ENCODE measurements around the gene TMEM8B. TPM values are rescaled to one million over a fixed set of nuclear protein-coding genes. Genes with fewer than 3 reads are reported as not detected.
A peak's percentile ranks its signal among the peaks of the same experiment; 100 is the strongest.

The TMEM8B gene
- total RNA-seq, 2 donors from 2014 or later: 14.6 to 24.2 TPM

- no peak overlapping the region for H3K27ac ChIP-seq
- H3K4me1 ChIP-seq (ENCODE audit: control insufficient read depth in 1 of 2, low read depth in 2 of 2): peaks cover 17 to 38% of the 10 kb centered on the region in 2 donors
- H3K4me3 ChIP-seq: no peak overlapping the region
- H3K27me3 ChIP-seq (replicated peaks; ENCODE audit: insufficient read depth): no peaks in the 10 kb centered on the region
- TF ChIP-seq CTCF (IDR thresholded peaks at IDR 0.05): no peak
- DNase-seq (ENCODE audit: low spot score) (no peak), ATAC-seq (ENCODE audit: insufficient number of reproducible peaks, low FRiP score, low read depth) (no peak)
- no peaks in the 10 kb centered on the region for H3K36me3 ChIP-seq
- H3K9me3 ChIP-seq: no peaks in the 10 kb centered on the region
Measured at GRCh38 chr9:35790025-35790384, 39.0 kb upstream of the TMEM8B start.

GRCh38 chr9:35790385-35791296, 38.4 kb upstream of the TMEM8B start:
- peaks cover 19 to 44% of the 10 kb centered on the region in 2 donors for H3K4me1 ChIP-seq (ENCODE audit: control insufficient read depth in 1 of 2, low read depth in 2 of 2)
- H3K4me3 ChIP-seq: peak overlapping the region; percentile 77
- no peaks in the 10 kb centered on the region for H3K36me3 ChIP-seq
- DNase-seq (ENCODE audit: low spot score) (peak; percentile 36), ATAC-seq (ENCODE audit: insufficient number of reproducible peaks, low FRiP score, low read depth) (peak; percentile 63)
- peak; percentile 84 for TF ChIP-seq CTCF (IDR thresholded peaks at IDR 0.05)
- no peaks in the 10 kb centered on the region for H3K9me3 ChIP-seq
- no peaks in the 10 kb centered on the region for H3K27me3 ChIP-seq (replicated peaks; ENCODE audit: insufficient read depth)
- peak overlapping the region; percentile 69 to 80 for H3K27ac ChIP-seq

- TF ChIP-seq CTCF (IDR thresholded peaks at IDR 0.05): no peak
- peaks cover 19 to 46% of the 10 kb centered on the region in 2 donors for H3K4me1 ChIP-seq (ENCODE audit: control insufficient read depth in 1 of 2, low read depth in 2 of 2)
- no peaks in the 10 kb centered on the region for H3K36me3 ChIP-seq
- no peak for ATAC-seq (ENCODE audit: insufficient number of reproducible peaks, low FRiP score, low read depth)
- DNase-seq (ENCODE audit: low spot score): no peak
- peak within 1 kb of the TSS; percentile 69 to 80 for H3K27ac ChIP-seq
- no peaks in the 10 kb centered on the region for H3K9me3 ChIP-seq
- no peaks in the 10 kb centered on the region for H3K27me3 ChIP-seq (replicated peaks; ENCODE audit: insufficient read depth)
- peak within 1 kb of the TSS; percentile 77 for H3K4me3 ChIP-seq
Measured at GRCh38 chr9:35791297-35791921, 37.6 kb upstream of the TMEM8B start, which contains the start of gene NPR2. NPR2 (plus strand) TSS chr9:35791591; CDS start chr9:35792409, 818 bp downstream.

GRCh38 chr9:35792024-35792813, 36.8 kb upstream of the TMEM8B start:
- no peak for TF ChIP-seq CTCF (IDR thresholded peaks at IDR 0.05)
- Histone ChIP-seq H3K36me3 (no peaks in the 10 kb centered on the region), H3K4me1 (ENCODE audit: control insufficient read depth in 1 of 2, low read depth in 2 of 2) (peaks cover 19 to 46% of the 10 kb centered on the region in 2 donors), H3K27ac (peak overlapping the region; percentile 56 to 64), H3K4me3 (peak overlapping the region; percentile 77), H3K9me3 (no peaks in the 10 kb centered on the region), H3K27me3 (replicated peaks; ENCODE audit: insufficient read depth) (no peaks in the 10 kb centered on the region)
- ATAC-seq (ENCODE audit: insufficient number of reproducible peaks, low FRiP score, low read depth): no peak
- no peak for DNase-seq (ENCODE audit: low spot score)

Measured in thoracic aorta (tissue), 2 donors.